ENCODE measurements around the gene MCC.

Gene MCC

GRCh38 chr5:113125371-113125770 lies 362.9 kb downstream of the MCC start:
- TF ChIP-seq POU2F2 (IDR thresholded peaks at IDR 0.05; ENCODE audit: low read depth, low read length) (no peak), PAX5 (IDR thresholded peaks at IDR 0.05; ENCODE audit: insufficient read depth, low read length, severe bottlenecking) (no peak), TAF1 (IDR thresholded peaks at IDR 0.05; ENCODE audit: low read depth, low read length) (no peak), POLR2A (IDR thresholded peaks at IDR 0.05; ENCODE audit: low read depth, low read length) (no peak), POLR2AphosphoS5 (IDR thresholded peaks at IDR 0.05; ENCODE audit: low read depth, low read length) (no peak)
- no peak for DNase-seq (ENCODE audit: insufficient read length, low spot score)
- no peak for FAIRE-seq

- DNase-seq (ENCODE audit: insufficient read length, low spot score): no peak
- TF ChIP-seq POLR2A (IDR thresholded peaks at IDR 0.05; ENCODE audit: low read depth, low read length): no peak
- TF ChIP-seq POU2F2 (IDR thresholded peaks at IDR 0.05; ENCODE audit: low read depth, low read length): no peak
- no peak for TF ChIP-seq PAX5 (IDR thresholded peaks at IDR 0.05; ENCODE audit: insufficient read depth, low read length, severe bottlenecking)
- TF ChIP-seq TAF1 (IDR thresholded peaks at IDR 0.05; ENCODE audit: low read depth, low read length): no peak
- TF ChIP-seq POLR2AphosphoS5 (IDR thresholded peaks at IDR 0.05; ENCODE audit: low read depth, low read length): no peak
- no peak for TF ChIP-seq SPI1 (IDR thresholded peaks at IDR 0.05; ENCODE audit: low read depth, low read length)
- FAIRE-seq: no peak
Observed at GRCh38 chr5:113124914-113125313, 363.3 kb downstream of the MCC start.

- TF ChIP-seq POU2F2 (IDR thresholded peaks at IDR 0.05; ENCODE audit: low read depth, low read length) (no peak), PAX5 (IDR thresholded peaks at IDR 0.05; ENCODE audit: insufficient read depth, low read length, severe bottlenecking) (no peak), POLR2AphosphoS5 (IDR thresholded peaks at IDR 0.05; ENCODE audit: low read depth, low read length) (no peak), TAF1 (IDR thresholded peaks at IDR 0.05; ENCODE audit: low read depth, low read length) (no peak), POLR2A (IDR thresholded peaks at IDR 0.05; ENCODE audit: low read depth, low read length) (no peak), SPI1 (IDR thresholded peaks at IDR 0.05; ENCODE audit: low read depth, low read length) (no peak)
- FAIRE-seq: no peak
- DNase-seq (ENCODE audit: insufficient read length, low spot score): no peak
Observed at GRCh38 chr5:113124265-113124664, 364.0 kb downstream of the MCC start.

- FAIRE-seq (no peak), DNase-seq (ENCODE audit: insufficient read length, low spot score) (no peak)
- TF ChIP-seq POLR2A (IDR thresholded peaks at IDR 0.05; ENCODE audit: low read depth, low read length): no peak
- TF ChIP-seq SPI1 (IDR thresholded peaks at IDR 0.05; ENCODE audit: low read depth, low read length): no peak
- TF ChIP-seq POLR2AphosphoS5 (IDR thresholded peaks at IDR 0.05; ENCODE audit: low read depth, low read length): no peak
- no peak for TF ChIP-seq PAX5 (IDR thresholded peaks at IDR 0.05; ENCODE audit: insufficient read depth, low read length, severe bottlenecking)
- no peak for TF ChIP-seq POU2F2 (IDR thresholded peaks at IDR 0.05; ENCODE audit: low read depth, low read length)
- no peak for TF ChIP-seq TAF1 (IDR thresholded peaks at IDR 0.05; ENCODE audit: low read depth, low read length)
Observed at GRCh38 chr5:113123618-113124017, 364.6 kb downstream of the MCC start.

GRCh38 chr5:113122053-113122452 lies 366.2 kb downstream of the MCC start:
- DNase-seq (ENCODE audit: insufficient read length, low spot score) (no peak), FAIRE-seq (no peak)
- TF ChIP-seq POU2F2 (IDR thresholded peaks at IDR 0.05; ENCODE audit: low read depth, low read length) (no peak), POLR2AphosphoS5 (IDR thresholded peaks at IDR 0.05; ENCODE audit: low read depth, low read length) (no peak), SPI1 (IDR thresholded peaks at IDR 0.05; ENCODE audit: low read depth, low read length) (no peak), POLR2A (IDR thresholded peaks at IDR 0.05; ENCODE audit: low read depth, low read length) (no peak), PAX5 (IDR thresholded peaks at IDR 0.05; ENCODE audit: insufficient read depth, low read length, severe bottlenecking) (no peak), TAF1 (IDR thresholded peaks at IDR 0.05; ENCODE audit: low read depth, low read length) (no peak)

GRCh38 chr5:113119246-113119924 lies 368.9 kb downstream of the MCC start:
- TF ChIP-seq PAX5 (IDR thresholded peaks at IDR 0.05; ENCODE audit: insufficient read depth, low read length, severe bottlenecking) (no peak), SPI1 (IDR thresholded peaks at IDR 0.05; ENCODE audit: low read depth, low read length) (no peak), POU2F2 (IDR thresholded peaks at IDR 0.05; ENCODE audit: low read depth, low read length) (no peak), POLR2AphosphoS5 (IDR thresholded peaks at IDR 0.05; ENCODE audit: low read depth, low read length) (no peak), TAF1 (IDR thresholded peaks at IDR 0.05; ENCODE audit: low read depth, low read length) (no peak), POLR2A (IDR thresholded peaks at IDR 0.05; ENCODE audit: low read depth, low read length) (no peak)
- FAIRE-seq (no peak), DNase-seq (ENCODE audit: insufficient read length, low spot score) (no peak)

GRCh38 chr5:113118765-113119164 lies 369.5 kb downstream of the MCC start:
- FAIRE-seq: no peak
- DNase-seq (ENCODE audit: insufficient read length, low spot score): no peak
- TF ChIP-seq POLR2A (IDR thresholded peaks at IDR 0.05; ENCODE audit: low read depth, low read length) (no peak), POU2F2 (IDR thresholded peaks at IDR 0.05; ENCODE audit: low read depth, low read length) (no peak), TAF1 (IDR thresholded peaks at IDR 0.05; ENCODE audit: low read depth, low read length) (no peak), PAX5 (IDR thresholded peaks at IDR 0.05; ENCODE audit: insufficient read depth, low read length, severe bottlenecking) (no peak), SPI1 (IDR thresholded peaks at IDR 0.05; ENCODE audit: low read depth, low read length) (no peak), POLR2AphosphoS5 (IDR thresholded peaks at IDR 0.05; ENCODE audit: low read depth, low read length) (no peak)

- TF ChIP-seq TAF1 (IDR thresholded peaks at IDR 0.05; ENCODE audit: low read depth, low read length): no peak
- TF ChIP-seq POLR2AphosphoS5 (IDR thresholded peaks at IDR 0.05; ENCODE audit: low read depth, low read length): no peak
- TF ChIP-seq POLR2A (IDR thresholded peaks at IDR 0.05; ENCODE audit: low read depth, low read length): no peak
- no peak for TF ChIP-seq PAX5 (IDR thresholded peaks at IDR 0.05; ENCODE audit: insufficient read depth, low read length, severe bottlenecking)
- no peak for TF ChIP-seq SPI1 (IDR thresholded peaks at IDR 0.05; ENCODE audit: low read depth, low read length)
- TF ChIP-seq POU2F2 (IDR thresholded peaks at IDR 0.05; ENCODE audit: low read depth, low read length): no peak
- FAIRE-seq (no peak), DNase-seq (ENCODE audit: insufficient read length, low spot score) (no peak)
Observed at GRCh38 chr5:113118298-113118697, 370.0 kb downstream of the MCC start.

GRCh38 chr5:113117543-113118115 lies 370.6 kb downstream of the MCC start:
- TF ChIP-seq PAX5 (IDR thresholded peaks at IDR 0.05; ENCODE audit: insufficient read depth, low read length, severe bottlenecking): no peak
- no peak for TF ChIP-seq POU2F2 (IDR thresholded peaks at IDR 0.05; ENCODE audit: low read depth, low read length)
- DNase-seq (ENCODE audit: insufficient read length, low spot score) (no peak), FAIRE-seq (no peak)

Measured in GM12891 (cell line).